T-helper 2 cell treated with Interferon-gamma antibody and Interleukin-4, amounts not matched to agents 100 ng/mL and 5 ng/mL, for 36 hours (primary cell): ENCODE data around the gene GTF2B. TPM values are rescaled to one million over a fixed set of nuclear protein-coding genes. Genes with fewer than 3 reads are reported as not detected.
"Not testable (repeated sequence)": the region's sequence is repeated elsewhere in the genome, so short reads cannot be mapped to it uniquely, and the experiment has no call there.

Source experiments
- intact Hi-C: fragments of 100-400 bp; cut with micrococcal nuclease; formaldehyde crosslinking; loops from one replicate; pipeline ENCODE4 v1.15.1; 2023
- total RNA-seq: library from RNA; stranded (reverse); gene quantifications from 2 replicates; pipeline ENCODE4 v1.2.3, GENCODE V29; 2022

The GTF2B gene
- total RNA-seq, 1 donor from 2014 or later = 36.8 TPM

- intact Hi-C loops = loop anchor here (1.0 to 10.0 kb wide), 2 partner anchors 11 to 1974 kb away; partner anchors contain the start of genes HS2ST1 and SELENOF
Measured at GRCh38 chr1:88888750-88889149, 2.6 kb downstream of the GTF2B start.

- intact Hi-C loops = loop anchor here (10.0 kb wide), 1 partner anchor 1971 kb away; the partner anchor contains the start of genes HS2ST1 and SELENOF
Measured at GRCh38 chr1:88885933-88886332, 5.4 kb downstream of the GTF2B start.

GRCh38 chr1:88883156-88883555, 8.2 kb downstream of the GTF2B start:
- intact Hi-C loops = loop anchor here (10.0 kb wide), 1 partner anchor 1968 kb away; the partner anchor contains the start of genes HS2ST1 and SELENOF

GRCh38 chr1:88880717-88881116, 10.7 kb downstream of the GTF2B start:
- intact Hi-C loops = loop anchor here (10.0 kb wide), 1 partner anchor 1966 kb away; the partner anchor contains the start of genes HS2ST1 and SELENOF

GRCh38 chr1:88878731-88879130, 12.6 kb downstream of the GTF2B start:
- intact Hi-C loops = loop anchor here (1.0 to 5.0 kb wide), 2 partner anchors 76 to 270 kb away; no protein-coding TSS in a partner anchor

- intact Hi-C loops = loop anchor here (1.0 to 5.0 kb wide), 5 partner anchors 10 to 270 kb away; no protein-coding TSS in a partner anchor
Measured at GRCh38 chr1:88877911-88878310, 13.5 kb downstream of the GTF2B start.

GRCh38 chr1:88877382-88877825, 14.0 kb downstream of the GTF2B start:
- intact Hi-C loops = loop anchor here (1.0 to 5.0 kb wide), 4 partner anchors 11 to 222 kb away; no protein-coding TSS in a partner anchor

GRCh38 chr1:88876573-88877365, 14.6 kb downstream of the GTF2B start:
- intact Hi-C loops = loop anchor here (1.0 to 5.0 kb wide), 4 partner anchors 12 to 221 kb away; no protein-coding TSS in a partner anchor

GRCh38 chr1:88875595-88875994, 15.8 kb downstream of the GTF2B start:
- intact Hi-C loops = loop anchor here (5.0 kb wide), 1 partner anchor 73 kb away; no protein-coding TSS in a partner anchor

GRCh38 chr1:88873737-88874349, 17.5 kb downstream of the GTF2B start:
- intact Hi-C loops = no loop called here

- intact Hi-C loops = not testable (repeated sequence)
Measured at GRCh38 chr1:88869644-88870043, 21.7 kb downstream of the GTF2B start.

GRCh38 chr1:88867743-88868521, 23.4 kb downstream of the GTF2B start:
- intact Hi-C loops = no loop called here

- intact Hi-C loops = no loop called here
Measured at GRCh38 chr1:88851303-88852063, 39.9 kb downstream of the GTF2B start.

GRCh38 chr1:88847643-88848042, 43.7 kb downstream of the GTF2B start:
- intact Hi-C loops = no loop called here

- intact Hi-C loops = no loop called here
Measured at GRCh38 chr1:88825721-88826120, 65.6 kb downstream of the GTF2B start.

GRCh38 chr1:88819642-88820041, 71.7 kb downstream of the GTF2B start:
- intact Hi-C loops = not testable (repeated sequence)

GRCh38 chr1:88813471-88813870, 77.9 kb downstream of the GTF2B start:
- intact Hi-C loops = no loop called here

GRCh38 chr1:88812366-88812765, 79.0 kb downstream of the GTF2B start:
- intact Hi-C loops = no loop called here

GRCh38 chr1:88803444-88803843, 87.9 kb downstream of the GTF2B start:
- intact Hi-C loops = loop anchor here (5.0 kb wide), 1 partner anchor 74 kb away; no protein-coding TSS in a partner anchor

GRCh38 chr1:88802950-88803349, 88.4 kb downstream of the GTF2B start:
- intact Hi-C loops = loop anchor here (5.0 kb wide), 1 partner anchor 74 kb away; no protein-coding TSS in a partner anchor
